Left lung (tissue), 10 donors: Measurements from ENCODE around the gene AKT1. TPM values are rescaled to one million over a fixed set of nuclear protein-coding genes. Genes with fewer than 3 reads are reported as not detected.
A peak's percentile ranks its signal among the peaks of the same experiment; 100 is the strongest.

Experiments
- ATAC-seq: fragments of 200-7000 bp; cut with Tn5 transposase; one replicate; pipeline ENCODE4 v1.9.1; 2020; ENCODE audit warnings: moderate library complexity
- DNase-seq, 4 donors: peaks; one replicate each; pipeline ENCODE4 v3.0.0-alpha.2; 2013 to 2020
- H3K27ac ChIP-seq, 2 donors: fragments of 200-600 bp; sonication (generic) in 1 of 2; one replicate each; pipeline versions ENCODE4 v1.5.0 to v1.8.0; 2020 to 2021
- H3K27me3 ChIP-seq, 2 donors: fragments of 200-600 bp; sonication (generic) in 1 of 2; one replicate each; pipeline versions ENCODE4 v1.5.0 to v1.8.0; 2020 to 2021
- H3K36me3 ChIP-seq, 2 donors: fragments of 200-600 bp; sonication (generic) in 1 of 2; one replicate each; pipeline versions ENCODE4 v1.5.0 to v1.8.0; 2020 to 2021
- H3K4me1 ChIP-seq, 2 donors: fragments of 200-600 bp; one replicate each; pipeline ENCODE4 v1.8.0; 2021
- H3K4me3 ChIP-seq, 2 donors: fragments of 200-600 bp; sonication (generic) in 1 of 2; one replicate each; pipeline versions ENCODE4 v1.5.0 to v1.8.0; 2020 to 2021; ENCODE audit warnings: mild to moderate bottlenecking in 1 of 2
- H3K9me3 ChIP-seq, 2 donors: fragments of 200-600 bp; sonication (generic) in 1 of 2; one replicate each; pipeline versions ENCODE4 v1.5.0 to v1.8.0; 2020 to 2021
- intact Hi-C, 2 donors: fragments of 100-400 bp; cut with DNase I; formaldehyde crosslinking; loops; one replicate each; pipeline versions ENCODE4 v1.11.2 to v1.14.2; 2022
- polyA plus RNA-seq, 6 donors: library from polyadenylated mRNA; unstranded; fragments of 120-200 nt; gene quantifications; one replicate each; pipeline ENCODE4 v1.2.1, GENCODE V29; 2013; ENCODE audit not compliant: insufficient read length in 6 of 6
- total RNA-seq, 2 donors: library from RNA; stranded (reverse); fragmentation: NEBNext Ultra II Directional; extraction: Animal tissue kit (Norgen Biotek cat#: 25700); gene quantifications; one replicate each; pipeline ENCODE4 v1.2.1, GENCODE V29; 2021
- TF ChIP-seq, protein P1 (sequence below), 2 donors: fragments of 200-600 bp; sonication (generic) in 1 of 2; IDR thresholded peaks; one replicate each; pipeline versions ENCODE4 v1.5.0 to v1.8.0; 2021; ENCODE audit warnings: antibody characterized with exemption in 2 of 2
- donor health status: DM: no; HTN: yes; CAD: no.
- donor health status: DM: no; HTN: no; CAD: no.

Gene AKT1
- total and polyA plus RNA-seq, 8 donors, result 144 to 214 (median 173) TPM

GRCh38 chr14:104799244-104800014, 3.9 kb upstream of the AKT1 start:
- peak overlapping the region in 1 of 2 donors; percentile 70 for H3K4me3 ChIP-seq
- no peaks in the 10 kb centered on the region for H3K9me3 ChIP-seq
- H3K27ac ChIP-seq, result peak overlapping the region; percentile 90 to 91
- intact Hi-C loops, result no loop called here
- ATAC-seq (no peak), DNase-seq (peak in 2 of 4 donors; percentile 64 to 83)
- TF ChIP-seq, protein P1, sequence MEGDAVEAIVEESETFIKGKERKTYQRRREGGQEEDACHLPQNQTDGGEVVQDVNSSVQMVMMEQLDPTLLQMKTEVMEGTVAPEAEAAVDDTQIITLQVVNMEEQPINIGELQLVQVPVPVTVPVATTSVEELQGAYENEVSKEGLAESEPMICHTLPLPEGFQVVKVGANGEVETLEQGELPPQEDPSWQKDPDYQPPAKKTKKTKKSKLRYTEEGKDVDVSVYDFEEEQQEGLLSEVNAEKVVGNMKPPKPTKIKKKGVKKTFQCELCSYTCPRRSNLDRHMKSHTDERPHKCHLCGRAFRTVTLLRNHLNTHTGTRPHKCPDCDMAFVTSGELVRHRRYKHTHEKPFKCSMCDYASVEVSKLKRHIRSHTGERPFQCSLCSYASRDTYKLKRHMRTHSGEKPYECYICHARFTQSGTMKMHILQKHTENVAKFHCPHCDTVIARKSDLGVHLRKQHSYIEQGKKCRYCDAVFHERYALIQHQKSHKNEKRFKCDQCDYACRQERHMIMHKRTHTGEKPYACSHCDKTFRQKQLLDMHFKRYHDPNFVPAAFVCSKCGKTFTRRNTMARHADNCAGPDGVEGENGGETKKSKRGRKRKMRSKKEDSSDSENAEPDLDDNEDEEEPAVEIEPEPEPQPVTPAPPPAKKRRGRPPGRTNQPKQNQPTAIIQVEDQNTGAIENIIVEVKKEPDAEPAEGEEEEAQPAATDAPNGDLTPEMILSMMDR (IDR thresholded peaks at IDR 0.05), result no peak
- H3K36me3 ChIP-seq, result no peaks in the 10 kb centered on the region
- H3K4me1 ChIP-seq, result peaks cover 14 to 70% of the 10 kb centered on the region in 2 donors
- peaks cover 0 to 13% of the 10 kb centered on the region in 2 donors for H3K27me3 ChIP-seq

DNA sequence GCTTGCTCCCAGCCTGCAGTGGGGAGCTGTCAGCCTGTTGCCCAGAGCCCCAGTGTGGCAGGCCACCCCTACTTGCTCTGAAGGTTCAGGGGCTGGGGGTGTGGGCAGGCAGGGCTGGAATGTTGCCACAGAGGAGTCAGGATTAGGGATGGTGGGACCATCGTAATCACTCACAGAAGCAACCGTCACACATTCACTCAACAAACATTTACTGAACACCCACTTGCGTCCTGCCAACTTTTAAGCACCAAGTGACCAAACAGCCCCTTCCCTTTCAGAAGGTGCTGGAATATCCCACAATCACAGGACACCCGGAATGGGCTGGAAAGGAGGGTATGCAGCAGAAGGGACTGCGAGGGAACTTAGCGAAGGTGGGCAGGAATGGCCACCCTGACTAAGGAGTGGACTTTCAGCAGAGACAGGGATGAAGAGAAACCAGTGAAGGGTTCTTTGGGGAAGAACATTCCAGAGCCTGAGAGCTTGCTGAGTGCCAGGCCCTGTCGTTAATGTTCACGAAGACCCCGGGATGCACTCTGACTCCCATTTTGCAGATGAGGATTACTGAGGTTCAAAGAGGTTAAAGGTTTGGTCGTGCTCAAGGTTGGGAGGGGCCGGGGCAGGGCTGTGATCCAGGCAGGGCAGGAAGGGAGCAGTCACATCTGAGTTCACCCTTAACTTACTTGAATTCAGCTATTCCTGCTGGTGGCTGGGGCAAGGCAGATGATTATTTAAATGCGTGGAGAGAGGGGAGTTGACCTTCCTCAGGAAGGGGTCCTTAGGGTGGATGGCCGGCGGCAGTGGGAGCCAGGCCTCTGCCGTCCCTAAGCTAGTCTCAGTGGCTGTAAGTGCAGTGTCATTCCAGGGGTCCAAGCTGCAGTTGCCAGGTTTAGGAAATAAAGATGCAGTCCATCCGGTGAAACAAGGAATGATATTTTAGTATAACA, 3.0 kb upstream of the AKT1 start:
- H3K27me3 ChIP-seq, result peaks cover 0 to 13% of the 10 kb centered on the region in 2 donors
- intact Hi-C loops, result no loop called here
- peak overlapping the region; percentile 90 to 91 for H3K27ac ChIP-seq
- H3K4me1 ChIP-seq, result peaks cover 22 to 75% of the 10 kb centered on the region in 2 donors
- no peaks in the 10 kb centered on the region for H3K36me3 ChIP-seq
- no peak overlapping the region for H3K4me3 ChIP-seq
- no peak for ATAC-seq
- TF ChIP-seq, protein P1 (IDR thresholded peaks at IDR 0.05), result no peak
- DNase-seq, result no peak
- no peaks in the 10 kb centered on the region for H3K9me3 ChIP-seq

- Histone ChIP-seq H3K27me3 (peaks cover 0 to 13% of the 10 kb centered on the region in 2 donors), H3K4me3 (no peak overlapping the region), H3K9me3 (no peaks in the 10 kb centered on the region), H3K27ac (peak overlapping the region; percentile 9 to 48), H3K36me3 (peaks cover 0 to 3% of the 10 kb centered on the region in 2 donors), H3K4me1 (peaks cover 34 to 75% of the 10 kb centered on the region in 2 donors)
- ATAC-seq (peak; percentile 23), DNase-seq (no peak)
- TF ChIP-seq, protein P1 (IDR thresholded peaks at IDR 0.05), result no peak
- intact Hi-C loops, result no loop called here
Observed at GRCh38 chr14:104797115-104798044, 1.8 kb upstream of the AKT1 start.

DNA sequence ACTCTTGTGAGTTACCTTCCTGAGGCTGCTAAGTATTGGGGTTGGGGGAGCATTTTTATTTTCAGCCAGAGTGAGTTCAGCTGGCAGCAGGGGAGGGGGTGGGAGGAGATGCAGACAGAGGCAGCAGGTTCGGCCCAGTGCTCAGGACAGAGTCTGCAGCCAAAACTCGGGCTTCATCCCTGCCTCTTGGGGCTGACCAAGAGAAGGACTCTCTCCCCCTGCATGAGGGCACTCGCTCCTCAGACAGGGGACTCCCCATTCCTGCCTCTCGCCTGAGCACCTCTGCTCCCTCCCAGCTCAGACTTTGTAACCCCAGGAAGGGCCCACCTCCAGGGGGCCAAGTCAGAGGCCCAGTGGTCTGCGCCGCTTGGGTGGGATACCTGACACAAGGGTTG, 1.1 kb upstream of the AKT1 start:
- Histone ChIP-seq H3K27me3 (peaks cover 0 to 13% of the 10 kb centered on the region in 2 donors), H3K9me3 (no peaks in the 10 kb centered on the region), H3K4me1 (peaks cover 35 to 75% of the 10 kb centered on the region in 2 donors), H3K27ac (peak overlapping the region in 1 of 2 donors; percentile 48), H3K36me3 (peaks cover 0 to 10% of the 10 kb centered on the region in 2 donors), H3K4me3 (no peak overlapping the region)
- TF ChIP-seq, protein P1 (IDR thresholded peaks at IDR 0.05), result no peak
- ATAC-seq (no peak), DNase-seq (no peak)
- intact Hi-C loops, result no loop called here
